HG02678 (cell line): ENCODE measurements around the gene CHI3L1.

Experiments
- ATAC-seq: cut with Tn5 transposase; IDR thresholded peaks from one replicate; pipeline ENCODE4 v1.9.1; 2021; ENCODE audit warnings: mild to moderate bottlenecking, moderate library complexity; ENCODE audit not compliant: unreplicated experiment

The CHI3L1 gene

DNA sequence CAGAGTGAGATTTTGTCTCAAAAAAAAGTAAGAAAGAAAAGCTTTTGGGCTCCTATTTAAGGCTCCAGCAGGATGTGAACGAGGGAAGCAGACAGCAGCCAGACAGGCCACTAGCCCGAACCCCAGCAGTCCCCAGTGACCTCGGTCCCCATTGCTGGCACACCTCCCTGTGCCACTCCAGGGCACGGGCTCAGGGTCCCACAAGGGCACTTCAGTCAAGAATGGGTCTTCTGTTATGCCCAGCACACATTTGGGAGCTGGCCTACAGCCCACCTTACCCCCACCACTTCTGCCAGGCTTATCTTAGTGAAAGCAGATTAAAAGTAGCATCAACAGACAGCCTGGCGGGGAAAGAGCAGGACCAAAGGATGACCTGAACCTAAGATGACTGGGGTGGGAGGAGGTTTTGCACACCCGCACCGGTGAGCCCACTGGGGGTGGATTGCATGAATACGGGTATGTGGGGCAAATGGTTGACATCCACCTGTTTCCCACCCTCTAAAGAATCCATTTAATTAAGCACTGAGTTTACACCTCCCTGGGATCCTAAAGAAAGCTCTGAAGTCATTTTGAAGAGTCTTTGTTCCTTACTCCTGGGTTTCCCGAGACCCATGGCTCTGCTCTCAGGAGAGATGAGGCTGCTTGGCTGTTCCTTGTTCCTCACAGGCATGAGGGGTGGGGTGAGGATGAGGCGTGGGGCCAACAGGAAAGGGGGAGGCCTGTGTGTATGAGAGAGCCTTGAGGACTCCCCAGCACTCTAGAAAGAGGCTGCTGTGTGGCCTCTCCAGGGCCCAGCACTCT, 4.7 kb downstream of the CHI3L1 start:
- no peak for ATAC-seq

DNA sequence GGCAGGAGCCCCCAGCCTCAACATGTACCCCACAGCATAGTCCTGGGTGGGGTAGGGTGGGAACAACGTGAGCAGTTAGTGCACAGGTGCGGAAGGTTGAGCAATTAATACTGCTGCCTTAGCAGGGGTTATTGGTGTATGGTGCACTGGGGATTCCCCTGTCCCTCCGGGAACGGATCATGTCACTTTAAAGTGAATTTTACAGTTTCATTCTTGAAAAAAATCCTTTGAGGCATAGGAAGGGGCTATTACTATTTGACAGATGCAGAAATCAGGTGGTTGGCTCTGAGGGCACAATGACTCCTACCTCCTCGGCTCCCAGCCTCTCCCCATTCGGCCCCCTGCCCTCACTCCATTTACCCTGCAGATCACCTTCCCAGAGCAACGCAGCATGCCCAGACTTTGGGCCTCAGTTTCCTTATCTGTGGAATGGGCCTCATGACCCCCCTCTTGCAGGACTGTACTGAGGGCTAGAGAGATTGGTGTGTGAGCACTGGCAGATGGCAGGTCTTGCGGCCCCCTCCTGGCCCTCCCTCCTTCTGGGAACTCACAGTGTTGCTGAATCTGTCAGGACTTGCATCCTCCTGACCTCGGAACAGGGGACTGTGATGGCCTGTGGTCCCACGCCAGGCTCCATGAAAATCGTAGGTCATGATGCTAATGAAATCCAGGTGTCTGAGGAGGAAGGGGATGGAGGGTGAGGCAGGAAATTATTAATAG, 5.7 kb downstream of the CHI3L1 start:
- no peak for ATAC-seq

DNA sequence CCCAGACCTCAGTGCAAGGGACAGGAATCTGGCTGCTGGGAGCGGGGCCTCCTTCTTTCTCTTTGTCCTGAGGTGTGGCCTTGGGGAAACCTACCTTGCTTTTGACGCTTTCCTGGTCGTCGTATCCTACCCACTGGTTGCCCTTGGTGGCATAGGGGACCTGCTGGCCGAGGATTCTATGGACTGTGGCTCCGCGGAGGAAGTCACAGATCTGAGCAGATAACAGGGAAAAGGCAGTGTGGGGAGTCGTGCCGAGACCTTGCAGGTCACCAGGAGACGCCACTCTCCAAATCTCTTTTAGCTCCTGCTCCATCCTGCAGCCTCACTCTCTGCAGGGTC, 6.9 kb downstream of the CHI3L1 start:
- ATAC-seq = no peak

DNA sequence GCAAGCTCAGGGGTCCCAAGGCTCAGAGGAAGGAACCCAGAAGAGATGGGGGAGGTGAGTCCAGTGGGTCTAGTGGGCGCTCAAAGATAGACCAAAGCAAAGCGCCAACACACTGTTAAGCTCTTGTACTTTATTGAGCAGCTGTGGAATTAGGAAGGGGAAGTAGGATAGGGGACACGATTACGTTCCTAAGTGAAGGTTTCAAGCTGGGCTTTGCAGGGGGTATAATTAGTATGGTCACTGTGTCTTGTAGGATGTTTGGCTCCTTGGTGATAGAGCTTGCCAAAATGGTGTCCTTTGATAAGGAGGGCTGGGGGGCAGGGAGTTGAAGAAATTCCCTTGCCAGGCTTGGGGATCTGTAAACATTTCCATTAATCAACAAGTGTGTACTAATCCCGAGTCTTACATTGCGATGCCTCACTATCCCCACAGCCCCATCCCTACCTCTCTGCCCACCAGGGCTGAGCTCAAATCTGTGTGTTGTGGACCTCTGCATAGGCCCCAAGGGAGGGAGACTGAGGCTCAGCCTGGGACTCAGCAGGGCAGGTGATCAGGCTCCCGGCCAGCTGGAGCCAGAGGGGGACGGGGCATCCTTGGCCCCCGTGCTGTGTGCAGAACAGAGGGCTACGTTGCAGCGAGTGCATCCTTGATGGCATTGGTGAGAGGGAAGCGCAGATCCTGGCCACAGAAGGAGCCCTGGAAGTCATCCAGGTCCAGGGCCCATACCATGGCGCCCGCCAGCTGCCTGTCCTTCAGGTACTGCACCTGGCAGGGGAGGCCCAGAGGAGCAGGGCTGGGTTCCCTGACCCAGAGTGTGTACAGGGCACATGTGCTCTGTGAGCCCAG, 7.5 kb downstream of the CHI3L1 start:
- ATAC-seq = no peak

DNA sequence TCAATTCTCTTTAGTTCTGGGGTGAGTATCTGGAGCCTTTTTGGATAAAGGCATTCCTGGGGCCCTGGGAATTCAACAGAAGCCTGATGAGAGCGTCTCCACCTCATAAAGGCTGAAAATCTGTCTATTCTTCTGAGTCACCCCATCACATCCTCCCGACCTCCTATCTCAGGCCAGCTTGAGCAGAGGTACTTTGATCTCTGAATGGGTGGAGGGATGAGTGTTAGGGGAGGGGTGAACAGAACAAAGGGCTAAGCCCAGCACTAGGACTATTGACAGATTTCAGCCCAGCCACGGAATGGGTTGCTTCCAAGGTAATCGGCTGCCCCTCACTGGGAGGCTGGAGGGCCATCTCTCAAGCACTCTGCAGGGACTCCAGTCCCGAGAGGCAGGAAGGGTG, 8.4 kb downstream of the CHI3L1 start:
- no peak for ATAC-seq

DNA sequence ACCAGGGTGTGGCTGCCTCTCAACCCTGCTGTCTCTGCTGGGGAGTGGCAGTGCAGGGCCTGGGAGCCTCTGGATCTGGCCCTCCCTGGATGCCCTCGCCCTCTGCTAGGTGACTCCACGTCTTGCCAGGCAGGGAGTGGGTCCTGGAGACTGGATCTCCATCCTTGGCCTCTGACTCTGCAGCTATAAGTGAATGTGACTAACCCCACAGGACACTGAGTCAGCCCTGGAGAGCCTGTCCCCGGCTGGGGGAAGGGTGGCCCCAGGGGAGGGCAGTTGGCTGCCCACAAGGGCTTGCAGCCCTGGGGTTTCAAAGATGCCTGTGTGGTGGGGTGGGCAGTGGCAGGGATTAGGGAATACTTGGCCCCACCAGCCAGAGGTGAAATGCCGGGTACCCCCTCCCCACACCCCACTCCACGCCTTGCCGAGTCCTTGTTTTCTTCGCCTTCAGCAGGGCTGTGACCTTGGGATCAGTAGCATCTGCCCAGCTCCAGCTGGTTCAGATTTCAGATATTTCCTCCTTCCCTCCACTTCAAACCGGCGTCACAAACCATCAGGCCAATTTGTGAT, 8.9 kb downstream of the CHI3L1 start:
- no peak for ATAC-seq

DNA sequence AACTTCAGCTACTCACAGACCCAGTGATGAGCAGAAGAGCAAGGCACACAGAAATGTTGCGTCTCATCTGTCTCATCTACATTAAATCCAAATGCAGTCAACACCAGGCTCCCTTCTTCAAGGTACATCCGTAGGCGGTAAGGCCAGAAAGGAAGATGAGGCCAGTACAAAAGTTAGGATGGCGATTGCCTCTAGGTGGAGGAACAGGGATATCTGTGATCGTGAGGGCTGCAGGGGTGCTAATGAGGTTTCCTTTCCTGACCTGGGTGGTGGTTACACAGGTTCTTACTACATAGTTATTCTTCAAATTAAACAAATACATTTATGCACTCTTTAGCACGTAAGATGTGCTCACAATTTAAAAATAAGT, 9.5 kb downstream of the CHI3L1 start:
- no peak for ATAC-seq

DNA sequence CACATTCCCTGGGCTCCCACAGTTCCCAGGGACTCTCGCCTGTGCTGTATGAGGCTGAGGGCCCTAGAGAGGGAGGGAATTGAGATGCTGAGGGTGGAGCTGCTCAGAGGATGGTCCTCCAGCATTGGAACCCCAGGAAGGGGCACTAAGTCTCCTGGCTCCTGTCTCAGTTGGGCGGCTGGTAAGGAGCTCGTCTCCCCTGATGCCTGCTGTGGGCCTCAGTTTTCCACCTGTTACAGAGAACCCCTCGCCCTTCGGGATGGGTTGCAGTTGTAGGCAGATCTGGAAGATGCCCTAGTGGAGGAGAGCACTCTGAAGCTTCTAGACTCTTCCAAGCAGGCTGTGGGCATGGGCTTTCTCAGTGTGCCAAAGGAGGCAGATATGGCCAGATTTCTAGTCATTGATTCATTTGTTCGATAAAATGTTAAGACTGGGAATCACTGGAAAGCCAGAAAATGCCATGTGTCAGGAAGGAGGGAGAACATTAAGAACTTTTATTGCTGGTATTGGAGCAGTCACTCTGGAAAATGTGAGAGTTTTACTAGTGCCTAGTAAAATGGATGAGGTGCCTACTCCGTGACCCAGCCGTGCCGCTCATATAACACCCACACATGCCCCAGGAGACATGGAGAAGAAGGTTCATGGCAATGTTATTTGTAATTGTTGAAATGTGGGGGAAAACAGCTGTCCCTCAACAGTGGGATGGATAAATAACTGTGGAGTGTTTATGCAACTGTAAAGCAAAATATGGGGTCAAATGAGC, 10.1 kb downstream of the CHI3L1 start:
- no peak for ATAC-seq

DNA sequence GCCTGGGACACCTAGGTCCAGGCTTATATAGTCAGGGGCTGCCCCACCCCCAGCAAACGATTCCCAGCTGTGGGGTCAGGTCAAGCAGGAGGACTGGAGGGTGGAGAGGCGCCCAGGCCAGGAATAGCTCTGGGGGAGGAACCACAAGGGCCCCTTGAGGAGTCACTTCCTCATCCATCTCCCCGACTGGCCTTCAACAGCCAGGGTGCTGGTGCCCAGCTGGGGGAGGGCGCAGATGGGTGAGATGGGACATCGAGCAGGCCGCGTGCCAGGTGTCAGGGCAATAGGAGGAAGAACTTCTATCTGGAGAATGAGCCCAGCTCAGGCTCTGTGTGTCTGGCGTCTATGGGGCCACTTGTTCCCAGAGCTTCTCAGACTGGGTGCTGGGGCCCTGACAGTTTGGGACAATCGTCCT, 10.7 kb downstream of the CHI3L1 start:
- ATAC-seq = no peak

DNA sequence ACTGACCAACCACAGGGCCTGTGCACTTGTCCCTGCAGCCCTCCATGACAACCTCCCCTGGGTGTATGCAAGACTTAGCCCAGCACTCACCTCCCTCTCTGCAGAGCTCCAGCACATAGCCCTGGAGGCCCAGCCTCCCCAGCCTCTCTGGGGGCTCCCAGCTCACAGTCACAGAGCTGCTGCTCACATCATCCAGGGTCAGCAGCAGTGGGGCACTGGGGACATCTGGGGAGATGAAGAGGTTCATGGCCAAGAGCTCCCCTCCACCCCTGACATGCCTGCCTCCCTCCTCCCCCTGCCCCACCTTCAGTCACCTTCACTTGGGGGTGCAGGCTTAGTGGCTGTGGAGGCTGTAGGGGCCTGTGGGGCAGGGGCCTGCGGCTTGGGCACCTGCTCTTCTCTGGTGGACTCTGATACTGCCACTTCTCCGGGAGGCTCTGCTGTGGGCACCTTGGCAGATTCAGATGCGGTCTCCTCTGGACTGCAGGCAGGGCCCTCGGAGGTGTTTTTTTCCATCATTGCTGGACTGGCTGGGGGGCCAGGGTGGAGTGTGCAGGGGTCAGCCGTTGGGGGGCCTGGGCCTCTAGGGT, 11.2 kb downstream of the CHI3L1 start, which contains the start of gene MYBPH:
MYBPH (minus strand) TSS at position 590 of the 590 bp plus-strand sequence; CDS start at position 519, 71 bp downstream.
- ATAC-seq = no peak

DNA sequence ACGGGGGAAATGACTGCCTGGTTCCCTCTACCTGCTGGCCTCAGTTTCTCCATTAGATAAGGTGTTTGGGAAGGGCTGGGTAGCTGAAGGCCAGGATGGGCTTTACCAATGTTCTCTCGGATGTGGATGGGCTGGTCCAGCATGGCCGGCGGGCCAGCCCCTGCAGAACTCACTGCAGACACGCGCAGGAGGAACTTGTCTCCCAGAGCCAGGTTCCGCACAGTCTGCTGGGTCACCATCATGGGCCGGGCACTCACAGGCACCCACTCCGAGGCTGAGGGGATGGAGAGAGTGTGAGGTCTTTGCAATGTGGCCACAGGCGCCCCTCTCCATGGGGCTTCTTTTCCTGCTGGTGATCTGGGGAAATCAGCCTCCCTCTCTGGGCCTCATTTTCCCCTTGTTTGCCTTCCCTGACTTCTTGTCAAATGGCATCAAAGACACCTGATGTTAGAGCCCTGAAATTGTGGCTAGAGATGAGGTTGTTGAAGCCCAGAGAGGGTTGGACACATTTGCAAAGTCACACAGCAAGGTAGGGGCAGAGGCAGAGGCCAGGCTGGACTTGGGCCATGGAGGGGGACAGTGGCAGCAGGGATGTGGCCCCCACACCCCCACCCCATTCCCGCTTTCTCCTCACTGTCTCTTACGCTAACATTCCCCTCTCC, 12.0 kb downstream of the CHI3L1 start:
- ATAC-seq = no peak

DNA sequence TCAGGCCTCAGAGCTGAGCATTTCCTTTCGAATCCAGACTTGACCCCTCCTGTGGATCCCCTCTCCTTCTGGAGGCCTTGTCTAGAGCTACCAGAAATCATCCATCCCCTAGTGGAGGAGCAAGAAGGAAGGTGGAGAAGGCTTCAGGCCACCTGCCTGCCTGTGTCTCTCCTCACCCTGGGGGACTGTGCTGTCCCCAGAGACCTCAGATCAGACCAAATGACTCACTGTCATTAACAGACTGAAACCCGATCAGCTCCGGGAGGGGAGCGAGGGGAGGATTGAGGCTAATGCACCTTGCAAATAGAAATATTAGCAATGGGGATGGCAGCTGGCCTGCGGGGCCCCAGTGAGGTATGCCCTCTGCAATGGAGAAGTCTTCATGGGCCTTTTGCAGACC, 12.9 kb downstream of the CHI3L1 start:
- peak; percentile 81 for ATAC-seq

DNA sequence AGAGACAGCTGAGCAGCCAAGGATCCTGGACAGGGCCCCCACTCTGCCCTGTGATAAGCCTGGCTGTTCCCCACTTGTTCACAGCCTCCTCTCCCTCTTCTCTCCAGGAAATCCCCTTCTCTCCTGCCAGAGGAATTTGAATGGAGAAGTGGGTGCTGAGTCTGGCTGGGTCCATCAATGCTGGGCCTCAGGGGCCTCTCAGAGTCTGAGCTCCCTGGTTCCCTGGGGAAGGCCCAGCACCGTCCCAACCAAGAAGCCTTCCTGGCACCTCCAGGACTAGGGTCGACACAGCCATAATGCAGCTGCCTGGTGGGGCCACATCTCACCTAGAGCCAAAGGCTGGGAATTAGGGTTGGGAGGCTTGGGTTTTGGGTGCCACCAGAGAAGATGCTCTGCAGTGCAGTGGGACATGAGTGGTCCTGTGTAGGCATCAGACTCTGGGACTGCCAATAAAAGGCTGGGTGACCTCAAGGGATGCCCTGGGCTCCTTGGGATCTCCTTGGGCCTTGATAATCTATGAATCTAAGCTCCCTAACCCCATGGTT, 13.4 kb downstream of the CHI3L1 start:
- no peak for ATAC-seq

DNA sequence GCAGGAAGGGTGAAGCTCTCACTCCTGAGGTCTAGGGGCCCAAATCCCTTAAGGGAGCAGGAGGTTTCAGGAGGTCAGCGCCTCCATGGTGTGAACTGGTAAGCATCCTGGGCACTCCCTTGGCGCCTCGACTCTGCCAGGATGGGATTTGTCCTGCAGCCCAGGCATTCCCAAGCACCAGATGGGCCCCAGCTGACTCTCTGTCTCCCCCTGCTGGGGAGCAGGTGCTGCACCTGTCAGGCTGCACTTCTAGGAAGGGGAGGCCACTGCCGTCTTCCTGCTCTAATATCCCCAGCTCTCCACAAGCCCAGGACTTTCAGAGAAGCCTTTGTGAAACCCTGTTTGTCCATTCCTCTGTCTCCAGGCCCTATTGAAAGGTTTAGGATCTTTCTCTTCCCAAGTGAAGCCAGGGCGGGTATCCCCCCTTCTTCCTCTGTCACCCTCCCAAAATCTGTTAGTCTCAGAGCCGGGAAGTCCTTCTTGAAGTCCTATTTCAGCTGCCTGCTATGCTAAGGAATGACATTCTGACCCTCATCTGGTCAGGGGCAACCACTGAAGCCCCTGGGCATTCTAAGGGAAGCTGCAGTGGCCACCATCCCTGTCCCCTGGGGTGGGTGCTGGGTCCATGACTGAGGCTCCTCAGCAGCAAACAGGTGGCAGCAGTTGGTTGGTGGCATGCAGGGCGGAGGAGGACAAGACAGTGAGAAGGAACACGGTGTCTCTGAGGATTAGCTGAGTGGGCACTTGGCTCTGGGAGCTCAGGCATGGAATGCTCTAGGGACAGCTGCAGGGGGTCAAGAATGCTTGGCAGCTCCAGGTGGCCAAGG, 14.1 kb downstream of the CHI3L1 start:
- no peak for ATAC-seq

DNA sequence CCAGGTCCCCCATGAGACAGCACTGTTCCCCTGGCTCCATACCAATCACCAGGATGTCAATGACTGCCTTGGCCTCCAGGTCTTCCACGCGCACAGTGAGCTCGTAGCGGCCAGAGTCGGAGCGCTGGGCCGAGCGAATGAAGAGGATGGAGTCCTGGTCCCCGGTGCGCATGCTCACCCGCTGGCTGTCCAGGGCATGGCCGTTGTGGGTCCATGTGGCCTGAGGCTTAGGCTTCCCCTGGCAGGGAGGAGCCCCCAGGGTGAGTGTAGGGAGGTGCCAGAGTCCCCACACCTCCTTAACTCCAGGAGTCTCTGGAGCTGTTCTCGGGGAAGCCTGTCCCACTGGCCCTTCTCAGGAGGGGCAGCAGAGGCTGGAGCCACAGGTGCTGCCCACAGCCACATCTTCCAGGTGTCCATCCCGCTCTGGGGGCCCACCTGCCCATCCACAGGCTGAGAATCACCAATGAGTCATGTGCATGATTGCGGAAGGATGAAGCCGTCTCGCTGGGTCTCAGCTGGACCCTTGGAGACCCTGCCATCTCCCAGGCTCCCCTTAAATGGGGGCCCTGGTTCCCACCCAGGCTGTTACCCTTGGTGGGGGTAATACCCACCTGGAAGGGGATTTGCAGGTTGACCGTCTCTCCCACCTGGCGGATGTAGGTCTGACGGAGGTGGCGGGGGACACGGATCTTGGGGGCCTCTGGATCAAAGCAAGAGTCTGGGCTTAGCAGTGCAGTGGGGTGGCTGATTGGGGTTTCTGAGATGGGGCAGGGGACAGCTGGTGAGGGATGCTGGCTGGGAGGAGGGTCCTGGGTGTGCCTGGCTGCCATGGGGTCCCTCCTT, 14.9 kb downstream of the CHI3L1 start:
- ATAC-seq = no peak

DNA sequence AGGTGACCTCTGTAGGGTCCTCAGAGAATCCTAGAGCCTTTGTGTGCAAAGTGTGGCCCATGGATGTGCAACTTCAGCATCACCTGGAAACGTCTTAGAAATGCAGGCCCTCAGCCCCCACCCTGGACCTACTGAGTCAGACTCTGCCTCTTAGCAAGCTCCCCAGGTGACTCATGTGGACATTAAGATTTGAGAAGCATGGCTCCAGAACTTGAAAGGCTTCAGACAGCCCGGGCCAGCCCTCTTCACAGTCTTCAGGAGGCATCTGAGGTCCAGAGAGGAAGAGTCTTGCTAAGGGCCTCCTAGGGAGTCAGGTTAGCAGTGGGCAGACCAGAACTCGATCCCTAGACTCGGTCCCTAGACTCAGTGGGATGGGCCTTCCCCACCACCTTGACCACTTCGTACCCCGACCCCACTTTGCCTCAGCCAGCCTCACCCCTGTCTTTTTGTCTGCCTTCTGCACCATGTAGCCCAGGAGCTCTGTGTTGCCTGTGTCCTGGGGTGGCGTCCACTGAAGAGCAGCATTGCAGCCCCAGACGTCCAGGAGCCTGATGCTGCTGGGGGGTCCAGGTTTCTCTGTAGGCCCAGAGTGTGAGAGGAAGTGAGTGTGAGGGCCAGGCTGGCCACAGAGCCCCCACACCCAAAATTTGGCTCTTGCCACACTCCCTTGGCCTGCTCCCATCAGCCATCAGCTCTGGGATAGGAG, 15.7 kb downstream of the CHI3L1 start:
- no peak for ATAC-seq
